Natural killer cell (primary cell): ENCODE data around the gene PKD1. TPM values are rescaled to one million over a fixed set of nuclear protein-coding genes. Genes with fewer than 3 reads are reported as not detected.

Experiments
- ATAC-seq, 3 donors: fragments of 150-1000 bp in 2 of 3; fragments of 200-7000 bp in 1 of 3; cut with Tn5 transposase; 1 replicate in 1 of 3; 2 replicates in 2 of 3; pipeline ENCODE4 v1.10.0; 2021; ENCODE audit warnings: mild to moderate bottlenecking in 2 of 3, moderate library complexity in 2 of 3
- DNase-seq, 2 donors: peaks; one replicate each; pipeline versions ENCODE4 v3.0.0 to v3.0.0-alpha.2; 2013 to 2021; ENCODE audit warnings: mixed read lengths in 1 of 2
- H3K27ac ChIP-seq: one replicate; pipeline ENCODE4 v1.5.1; 2013; ENCODE audit warnings: mild to moderate bottlenecking, low read length
- H3K27me3 ChIP-seq: one replicate; pipeline ENCODE4 v1.6.1; 2013; ENCODE audit warnings: low read length; ENCODE audit not compliant: control insufficient read depth, insufficient read depth
- H3K36me3 ChIP-seq: one replicate; pipeline ENCODE4 v1.6.1; 2013; ENCODE audit warnings: low read length; ENCODE audit not compliant: control insufficient read depth, insufficient read depth
- H3K4me1 ChIP-seq: one replicate; pipeline ENCODE4 v1.6.1; 2013; ENCODE audit warnings: low read length; ENCODE audit not compliant: control insufficient read depth, insufficient read depth
- H3K4me3 ChIP-seq: one replicate; pipeline ENCODE4 v1.5.1; 2013; ENCODE audit warnings: low read length
- H3K9me3 ChIP-seq: one replicate; pipeline ENCODE4 v1.6.1; 2013; ENCODE audit warnings: low read length; ENCODE audit not compliant: control insufficient read depth, insufficient read depth
- H3K27ac Mint-ChIP-seq, 2 donors: one replicate each; pipeline ENCODE4 v1.8.0; 2022; ENCODE audit warnings: mild to moderate bottlenecking in 2 of 2, mixed read lengths in 2 of 2, moderate library complexity in 1 of 2
- H3K27me3 Mint-ChIP-seq, 2 donors: one replicate each; pipeline ENCODE4 v1.8.0; 2022; ENCODE audit warnings: low read depth in 2 of 2, mixed read lengths in 2 of 2
- H3K36me3 Mint-ChIP-seq: one replicate; pipeline ENCODE4 v1.8.0; 2022; ENCODE audit warnings: mixed read lengths
- H3K4me1 Mint-ChIP-seq, 2 donors: one replicate each; pipeline ENCODE4 v1.8.0; 2022; ENCODE audit warnings: mixed read lengths in 2 of 2
- H3K4me3 Mint-ChIP-seq: one replicate; pipeline ENCODE4 v1.8.0; 2022; ENCODE audit warnings: mild to moderate bottlenecking, moderate library complexity, mixed read lengths
- H3K9me3 Mint-ChIP-seq, 2 donors: one replicate each; pipeline ENCODE4 v1.8.0; 2022; ENCODE audit warnings: mixed read lengths in 2 of 2
- CTCF ChIP-seq: fragments of 200-600 bp; IDR thresholded peaks from one replicate; pipeline ENCODE4 v1.8.0; 2022; ENCODE audit warnings: antibody characterized with exemption
- WGBS: methylation state at CpG from one replicate; pipeline ENCODE4 v1.1.7; 2013; ENCODE audit warnings: missing lambda C conversion rate; ENCODE audit not compliant: insufficient coverage; 5-methylcytosine and 5-hydroxymethylcytosine counted together
- intact Hi-C: fragments of 100-400 bp; cut with micrococcal nuclease; formaldehyde crosslinking; loops from one replicate; pipeline ENCODE4 v1.14.2; 2022
- total RNA-seq, 4 donors: library from RNA; stranded (reverse); fragments of 120-200 nt in 1 of 4; gene quantifications; one replicate each; pipeline versions ENCODE4 v1.2.3 to v1.2.4, GENCODE V29; 2013 to 2022

PKD1 gene
- total RNA-seq, 3 donors from 2014 or later (not counting 1 experiment from before 2014, with no cell fraction given) = 87.0 to 105 (median 99.1) TPM

DNA sequence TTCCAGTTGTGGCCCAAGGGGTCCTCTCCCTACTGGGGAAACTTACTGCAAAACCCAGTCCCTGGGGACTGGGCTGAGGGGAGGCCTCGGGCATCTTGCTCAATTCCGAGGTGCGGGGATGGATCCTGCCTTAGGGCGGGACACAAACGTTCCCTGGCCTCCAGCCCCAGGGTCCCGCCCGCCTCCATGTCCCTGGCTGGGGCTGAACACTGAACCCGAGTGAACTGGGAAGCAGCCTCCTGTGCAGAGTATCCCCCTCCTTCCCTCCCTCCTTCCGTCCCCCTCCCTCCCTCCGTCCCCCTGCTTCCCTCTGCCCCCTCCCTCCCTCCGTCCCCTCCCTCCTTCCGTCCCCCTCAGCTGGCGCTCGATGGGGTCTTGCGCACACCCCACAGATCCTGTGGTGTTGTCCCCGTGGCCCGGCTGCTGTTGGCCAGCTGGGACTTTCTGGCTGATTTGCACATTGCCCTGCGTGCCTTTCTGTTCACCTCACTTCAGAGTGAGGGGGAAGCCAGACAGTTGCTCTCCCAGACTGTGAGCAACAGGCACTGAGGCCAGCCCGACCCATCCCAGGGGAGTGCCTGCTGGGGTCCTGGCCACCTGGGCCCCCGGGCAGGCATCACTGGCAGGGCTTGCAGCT, 25.3 kb upstream of the PKD1 start:
- H3K4me1 ChIP-seq = peaks cover 34% of the 10 kb centered on the region
- H3K27ac Mint-ChIP-seq = no peak overlapping the region
- no peaks in the 10 kb centered on the region for H3K27me3 ChIP-seq
- peaks cover 14 to 35% of the 10 kb centered on the region in 2 donors for H3K4me1 Mint-ChIP-seq
- H3K9me3 ChIP-seq = no peaks in the 10 kb centered on the region
- no peaks in the 10 kb centered on the region for H3K9me3 Mint-ChIP-seq
- no peak overlapping the region for H3K27ac ChIP-seq
- no peaks in the 10 kb centered on the region for H3K27me3 Mint-ChIP-seq
- WGBS = 85% methylated on average over 19 of the region's 20 CpGs
- DNase-seq (no peak), ATAC-seq (no peak)
- no peaks in the 10 kb centered on the region for H3K36me3 Mint-ChIP-seq
- peaks cover 2% of the 10 kb centered on the region for H3K36me3 ChIP-seq
- intact Hi-C loops = no loop called here
- H3K4me3 ChIP-seq = no peak overlapping the region
- no peak for TF ChIP-seq CTCF
- no peak overlapping the region for H3K4me3 Mint-ChIP-seq

DNA sequence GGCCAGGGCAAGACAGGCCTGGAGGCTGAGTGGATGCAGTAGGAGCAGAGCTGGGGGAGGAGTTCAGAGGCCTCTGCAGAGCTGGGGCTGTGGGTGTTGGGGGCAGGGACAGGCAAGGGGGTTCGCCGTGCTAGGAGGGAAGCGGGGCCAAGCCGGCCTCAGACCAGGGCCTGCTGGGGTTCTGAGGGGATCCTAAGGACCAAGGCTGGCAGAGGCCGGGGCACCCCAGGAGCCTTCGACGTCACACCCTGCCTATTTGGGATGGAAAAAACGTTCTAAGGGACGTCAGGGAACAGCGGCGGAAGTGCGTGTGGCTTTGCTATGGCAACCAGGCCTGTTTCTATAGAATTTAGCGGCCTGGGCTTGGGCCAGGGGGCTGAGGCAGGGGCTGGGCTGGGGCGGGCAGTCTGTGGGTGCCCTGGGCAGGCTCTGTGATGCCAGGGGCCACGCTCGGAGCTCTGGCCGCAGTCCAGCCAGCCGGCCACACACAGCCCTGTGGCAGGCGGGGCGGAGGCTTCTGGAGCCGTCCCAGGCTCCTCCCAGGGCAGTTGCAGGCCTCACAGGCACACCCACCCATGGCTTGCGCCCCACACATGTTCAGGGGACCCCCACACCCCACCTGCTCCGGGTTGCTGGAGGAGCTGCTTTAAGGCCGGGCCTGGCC, 23.6 kb upstream of the PKD1 start:
- ATAC-seq (no peak), DNase-seq (no peak)
- no peaks in the 10 kb centered on the region for H3K9me3 ChIP-seq
- H3K4me3 ChIP-seq = no peak overlapping the region
- Mint-ChIP-seq H3K27me3 (no peaks in the 10 kb centered on the region), H3K9me3 (no peaks in the 10 kb centered on the region), H3K36me3 (no peaks in the 10 kb centered on the region), H3K27ac (no peak overlapping the region), H3K4me1 (peaks cover 29 to 50% of the 10 kb centered on the region in 2 donors), H3K4me3 (no peak overlapping the region)
- H3K36me3 ChIP-seq = no peaks in the 10 kb centered on the region
- 94% methylated on average over 24 of the region's 24 CpGs for WGBS
- intact Hi-C loops = loop anchor here (10.0 kb wide), 1 partner anchor 55 kb away; the partner anchor contains the start of genes BRICD5 and PGP
- no peaks in the 10 kb centered on the region for H3K27me3 ChIP-seq
- no peak overlapping the region for H3K27ac ChIP-seq
- H3K4me1 ChIP-seq = peaks cover 44% of the 10 kb centered on the region
- no peak for TF ChIP-seq CTCF

GRCh38 chr16:2158262-2158638, 22.6 kb upstream of the PKD1 start:
- ATAC-seq = no peak
- no peaks in the 10 kb centered on the region for H3K9me3 Mint-ChIP-seq
- Histone ChIP-seq H3K4me1 (peaks cover 54% of the 10 kb centered on the region), H3K27me3 (no peaks in the 10 kb centered on the region), H3K9me3 (no peaks in the 10 kb centered on the region), H3K27ac (no peak overlapping the region), H3K4me3 (no peak overlapping the region), H3K36me3 (no peaks in the 10 kb centered on the region)
- H3K4me1 Mint-ChIP-seq = peaks cover 30 to 56% of the 10 kb centered on the region in 2 donors
- peak overlapping the region; percentile 13 for H3K4me3 Mint-ChIP-seq
- intact Hi-C loops = loop anchor here (10.0 kb wide), 1 partner anchor 57 kb away; the partner anchor contains the start of genes BRICD5 and PGP
- DNase-seq = no peak
- H3K27me3 Mint-ChIP-seq = no peaks in the 10 kb centered on the region
- no peaks in the 10 kb centered on the region for H3K36me3 Mint-ChIP-seq
- no peak for TF ChIP-seq CTCF
- WGBS = 96% methylated on average over 15 of the region's 15 CpGs
- no peak overlapping the region for H3K27ac Mint-ChIP-seq
